Myocyte (in vitro differentiated cells): ENCODE results near the gene RNU1-1. TPM values are rescaled to one million over a fixed set of nuclear protein-coding genes. Genes with fewer than 3 reads are reported as not detected.
A peak's percentile ranks its signal among the peaks of the same experiment; 100 is the strongest.
"Not testable (repeated sequence)": the region's sequence is repeated elsewhere in the genome, so short reads cannot be mapped to it uniquely, and the experiment has no call there.

Source experiments
- DNase-seq: peaks from one replicate; pipeline ENCODE4 v3.0.0-alpha.2; 2012; ENCODE audit warnings: low read depth
- polyA plus RNA-seq: library from polyadenylated mRNA; unstranded; fragments of >200 nt; gene quantifications from one replicate; pipeline ENCODE4 v1.2.1, GENCODE V29; 2012; ENCODE audit warnings: missing spikeins
- total RNA-seq: library from RNA; depleted of rRNA; stranded (reverse); fragments of >200 nt; gene quantifications from 2 replicates; pipeline ENCODE4 v1.2.3, GENCODE V29; 2014

The RNU1-1 gene
- total RNA-seq = not detected in 2 replicates
- polyA plus RNA-seq = 10.5 TPM

DNA sequence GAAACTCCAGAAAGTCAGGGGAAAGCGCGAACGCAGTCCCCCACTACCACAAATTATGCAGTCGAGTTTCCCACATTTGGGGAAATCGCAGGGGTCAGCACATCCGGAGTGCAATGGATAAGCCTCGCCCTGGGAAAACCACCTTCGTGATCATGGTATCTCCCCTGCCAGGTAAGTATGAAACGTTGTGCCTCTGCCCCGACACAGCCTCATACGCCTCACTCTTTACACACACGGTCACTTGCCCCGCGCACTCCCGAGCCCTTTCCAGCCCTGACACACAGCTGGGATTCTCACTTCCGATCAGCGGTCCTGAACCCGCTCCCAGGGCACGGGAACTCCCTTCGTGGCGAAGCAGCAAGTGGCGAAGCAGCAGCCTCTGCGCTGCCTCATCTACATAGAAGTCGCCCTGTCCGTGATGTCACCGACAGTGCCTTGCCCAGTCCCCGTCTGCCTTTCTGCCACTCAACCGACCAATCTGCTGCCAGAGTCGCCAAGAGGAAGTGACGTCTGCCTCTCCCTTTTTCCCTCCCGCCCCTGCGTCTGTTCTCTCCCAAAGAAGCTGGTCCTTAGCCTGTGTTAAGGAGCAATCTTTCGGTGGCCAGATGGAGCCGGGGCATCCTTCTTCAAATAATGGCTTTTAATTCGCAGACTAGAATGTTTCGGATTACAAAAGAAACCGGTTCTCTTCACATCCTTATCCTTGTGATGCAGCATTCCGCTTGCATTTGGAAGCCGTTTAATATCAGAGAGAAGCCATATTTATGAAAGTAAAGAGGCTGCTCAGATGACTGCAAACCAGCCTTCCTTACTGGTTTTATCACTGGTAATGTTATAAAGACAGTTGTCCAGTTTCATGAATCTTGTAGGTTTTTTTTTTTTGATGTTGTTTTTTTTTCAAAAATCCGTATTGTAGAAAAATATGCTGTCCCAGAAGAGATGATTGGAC lies at the start of gene RNU1-1:
Gene RNU1-1, minus strand, starts transcription at position 179 of the 949 bp plus-strand sequence.
- peak; percentile 88 for DNase-seq

DNA sequence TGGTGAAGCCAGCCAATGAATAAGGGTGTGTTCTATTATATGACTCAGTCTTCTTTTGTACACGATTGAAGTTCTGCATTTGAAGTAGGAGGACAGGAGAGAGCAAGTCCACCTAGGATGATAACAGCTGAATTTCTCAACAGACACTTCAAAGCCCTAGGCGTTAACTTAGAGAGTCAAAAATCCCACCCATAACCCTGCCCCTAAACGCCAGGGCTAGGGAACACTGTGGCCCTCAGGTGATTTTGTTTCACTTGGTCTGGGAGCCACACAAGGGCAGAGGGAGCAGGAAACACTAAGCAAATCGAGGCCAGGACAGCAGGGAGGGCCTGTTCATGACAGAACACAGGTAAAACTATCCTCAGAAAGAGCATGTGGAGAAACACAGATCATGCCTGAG lies 47.0 kb upstream of the RNU1-1 start:
- not testable (repeated sequence) for DNase-seq

DNA sequence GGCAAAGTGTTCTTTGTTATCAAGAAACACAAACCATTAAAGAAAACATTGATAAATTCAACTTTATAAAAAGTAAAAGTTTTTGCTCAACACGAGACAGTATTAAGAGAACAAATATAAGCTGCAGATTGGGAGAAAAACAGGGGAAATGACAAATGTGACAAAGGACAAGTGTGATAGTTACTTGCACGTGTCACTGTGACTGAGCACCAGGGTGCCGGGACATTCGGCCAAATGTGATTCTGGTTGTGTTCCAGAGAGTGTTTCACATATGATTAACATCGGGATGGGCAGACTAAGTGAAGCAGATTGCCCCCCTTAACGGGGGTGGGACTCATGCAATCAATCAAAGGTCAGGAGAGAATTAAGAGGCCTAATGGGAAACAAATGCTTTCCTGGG lies 46.4 kb upstream of the RNU1-1 start:
- not testable (repeated sequence) for DNase-seq

DNA sequence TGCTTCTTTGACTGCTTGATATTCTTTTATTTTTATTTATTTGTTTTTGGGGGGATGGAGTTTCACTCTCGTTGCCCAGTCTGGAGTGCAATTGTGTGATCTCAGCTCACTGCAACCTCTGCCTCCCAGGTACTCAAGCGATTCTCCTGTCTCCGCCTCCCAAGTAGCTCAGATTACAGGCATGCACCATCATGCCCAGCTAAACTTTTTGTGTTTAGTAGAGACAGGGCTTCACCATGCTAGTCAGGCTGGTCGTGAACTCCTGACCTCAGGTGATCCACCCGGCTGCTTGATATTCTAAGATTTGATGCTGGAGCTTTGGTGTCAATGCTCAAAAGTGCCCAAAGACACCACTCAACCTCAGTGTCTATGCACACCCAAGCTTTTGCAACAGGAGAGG lies 45.6 kb upstream of the RNU1-1 start:
- not testable (repeated sequence) for DNase-seq

DNA sequence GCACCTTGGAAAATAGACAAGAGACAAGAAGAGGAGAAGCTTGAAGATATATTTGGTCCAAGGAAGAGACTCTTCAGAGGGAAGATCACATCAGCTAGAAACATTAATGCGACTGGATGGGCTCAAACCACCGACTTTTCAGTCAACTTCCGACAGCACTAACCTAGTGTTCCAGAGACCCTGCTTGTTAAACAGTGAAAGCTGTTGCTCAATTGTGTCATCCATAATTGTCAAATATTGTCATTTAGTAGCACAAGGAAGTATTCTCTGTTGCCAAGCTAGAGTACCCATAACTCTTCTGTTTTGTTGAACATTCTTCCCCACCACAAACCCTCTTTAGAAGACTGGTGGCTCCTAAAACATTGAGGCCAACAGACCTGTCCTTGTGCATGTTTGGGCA lies 42.9 kb upstream of the RNU1-1 start:
- not testable (repeated sequence) for DNase-seq

DNA sequence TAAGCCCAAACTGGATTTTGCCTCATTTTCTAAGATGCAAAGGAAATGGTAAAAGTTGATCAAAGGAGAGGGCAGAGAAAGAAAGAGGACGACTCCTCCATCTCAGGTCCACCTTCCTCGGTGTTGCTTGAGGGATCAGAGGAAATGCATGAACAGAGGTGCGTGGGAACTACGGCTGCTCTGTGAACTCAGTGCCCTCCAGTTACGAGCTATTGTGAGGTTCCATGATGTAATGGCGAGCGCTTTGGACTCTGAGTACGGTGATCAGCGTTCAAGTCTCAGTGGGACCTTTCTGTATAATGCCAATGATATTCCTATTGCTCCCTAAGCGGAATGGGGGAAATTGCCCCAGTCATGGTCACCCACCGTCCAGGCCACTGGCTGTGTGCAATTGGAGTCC lies 39.2 kb upstream of the RNU1-1 start:
- not testable (repeated sequence) for DNase-seq

DNA sequence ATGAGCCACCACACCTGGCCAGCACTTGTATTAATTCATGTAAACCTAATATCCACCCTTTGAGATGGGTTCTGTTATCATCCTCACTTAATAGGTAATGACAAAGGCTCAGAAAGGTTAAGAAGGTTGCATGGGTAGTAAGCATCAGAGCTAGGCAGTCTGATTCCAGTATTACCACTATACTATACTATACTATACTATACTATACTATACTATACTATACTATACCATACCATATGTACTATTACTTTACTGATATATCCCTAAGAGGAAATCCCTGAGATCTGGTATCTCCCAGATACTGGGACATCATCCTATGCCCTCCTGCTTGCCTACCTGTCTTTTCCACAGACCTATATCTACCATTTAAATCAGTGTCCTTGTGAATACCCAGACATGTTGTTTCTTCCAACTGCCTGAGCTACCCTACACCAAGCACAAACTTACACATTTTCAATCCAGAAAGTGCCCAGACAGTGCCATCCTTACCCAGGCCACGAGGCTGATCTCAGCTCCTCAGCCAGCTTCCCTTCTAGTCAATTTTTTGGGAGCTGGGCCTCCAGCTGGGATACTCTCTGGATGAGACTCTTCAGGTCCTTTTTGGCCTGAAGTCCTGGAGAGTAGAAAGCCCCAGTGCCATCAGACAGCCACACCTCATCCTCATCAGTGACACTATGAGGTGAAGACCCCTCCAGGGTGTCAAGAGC lies 36.3 kb upstream of the RNU1-1 start:
- not testable (repeated sequence) for DNase-seq

DNA sequence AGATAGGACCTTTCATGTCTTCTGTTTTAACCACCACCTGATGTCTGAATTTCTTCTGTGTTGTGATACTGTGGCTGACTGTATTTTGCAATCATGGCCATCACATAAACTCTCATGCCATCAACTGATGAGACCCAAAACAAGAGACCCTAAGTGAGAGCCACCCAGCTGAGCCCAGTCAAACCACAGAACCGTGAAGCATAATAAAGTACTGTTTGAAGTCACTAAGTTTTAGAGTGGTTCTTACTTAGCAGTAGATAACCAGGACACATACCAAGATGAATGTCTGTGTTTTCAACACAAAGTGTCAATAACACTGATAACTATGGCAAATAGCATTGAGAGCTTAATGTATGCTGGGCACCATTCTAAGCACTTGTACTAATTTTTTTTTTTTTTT lies 35.5 kb upstream of the RNU1-1 start:
- DNase-seq = not testable (repeated sequence)

DNA sequence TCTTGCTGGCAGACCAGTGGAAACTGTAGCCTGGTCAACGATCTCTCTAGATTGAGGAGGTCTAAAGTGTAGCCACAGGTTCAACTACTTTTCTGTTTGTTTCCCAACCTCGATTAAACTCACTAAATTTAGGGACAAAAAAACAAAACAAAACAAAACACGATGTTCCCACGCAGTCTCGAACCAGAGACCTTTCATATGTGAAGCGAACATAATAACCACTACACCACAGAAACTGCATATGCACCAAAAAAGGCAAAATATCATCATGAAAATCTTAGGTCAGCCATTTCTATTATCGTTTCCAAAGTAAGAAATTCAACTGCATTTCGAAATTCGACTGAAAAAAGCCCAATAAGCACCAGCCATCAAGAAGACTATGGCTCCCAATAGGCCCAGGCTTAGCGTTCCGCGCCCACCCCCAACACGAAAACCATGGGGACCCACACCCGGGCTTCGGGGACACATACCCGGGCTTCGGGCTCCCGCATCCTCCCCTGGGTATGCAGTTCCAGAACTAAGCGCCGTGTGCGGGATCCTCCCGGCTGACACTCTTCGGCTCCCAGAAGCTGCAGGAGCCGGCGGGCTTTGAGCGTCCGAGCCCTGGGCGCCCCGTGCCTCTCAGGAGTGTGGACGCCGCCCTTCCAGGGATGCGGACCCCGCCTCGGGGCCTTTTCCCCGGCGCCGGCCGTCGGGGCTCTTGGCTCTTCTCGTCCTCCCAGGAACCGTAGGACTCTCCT lies 33.6 kb upstream of the RNU1-1 start:
- not testable (repeated sequence) for DNase-seq

DNA sequence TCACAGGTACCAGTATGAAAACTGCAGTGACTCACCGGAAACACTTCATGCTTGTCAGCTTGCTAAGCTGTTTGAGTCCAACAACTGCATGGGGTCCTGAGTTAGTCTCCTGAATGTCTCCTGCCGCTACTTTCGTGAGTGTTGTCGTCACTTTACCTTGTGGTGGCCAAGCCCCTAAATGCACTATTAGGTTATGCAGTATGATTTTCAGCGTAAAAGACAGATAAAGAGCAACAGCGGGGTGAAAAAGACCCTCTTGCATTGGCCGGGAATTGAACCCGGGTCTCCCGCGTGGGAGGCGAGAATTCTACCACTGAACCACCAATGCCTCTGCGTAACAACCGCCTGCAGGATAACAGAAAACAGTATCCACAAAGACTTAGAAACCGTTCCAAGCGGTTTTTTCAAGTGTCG lies 31.6 kb upstream of the RNU1-1 start:
- DNase-seq = peak; percentile 35

DNA sequence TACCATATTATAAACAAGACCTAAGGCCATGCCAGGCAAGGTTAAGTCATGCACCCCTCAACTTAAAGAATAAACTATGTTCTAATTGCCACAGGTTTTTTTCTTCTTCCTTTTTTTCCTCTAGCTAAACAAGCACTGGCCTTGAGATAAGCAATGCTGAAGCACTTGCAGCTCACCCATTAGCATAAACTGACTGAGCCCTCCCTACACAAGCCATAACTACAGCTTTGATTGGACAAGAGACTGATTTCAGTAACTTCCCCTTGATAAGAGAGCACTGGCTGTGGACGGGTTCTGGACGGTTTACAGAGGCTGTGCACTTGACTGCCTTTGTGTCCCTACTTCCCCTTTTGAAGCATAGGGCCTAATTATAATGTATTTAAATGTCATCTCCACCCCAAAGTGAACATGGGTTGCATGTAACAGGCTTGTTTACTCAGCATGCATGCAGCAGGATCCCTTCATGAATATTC lies 26.4 kb upstream of the RNU1-1 start:
- not testable (repeated sequence) for DNase-seq

DNA sequence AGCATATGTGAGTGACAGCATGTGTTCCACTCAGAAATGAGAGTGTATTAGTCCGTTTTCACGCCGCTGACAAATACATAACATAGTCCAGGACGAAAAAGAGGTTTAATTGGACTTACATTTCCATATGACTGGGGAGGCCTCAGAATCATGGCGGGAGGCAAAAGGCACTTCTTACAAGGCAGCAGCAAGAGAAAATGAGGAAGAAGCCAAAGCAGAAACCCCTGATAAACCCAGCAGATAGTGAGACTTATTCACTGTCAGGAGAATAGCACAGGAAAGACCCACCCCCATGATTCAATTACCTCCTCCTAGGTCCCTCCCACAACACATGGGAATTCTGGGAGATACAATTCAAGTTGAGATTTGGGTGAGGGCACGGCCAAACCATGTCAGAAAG lies 23.4 kb upstream of the RNU1-1 start:
- DNase-seq = not testable (repeated sequence)

DNA sequence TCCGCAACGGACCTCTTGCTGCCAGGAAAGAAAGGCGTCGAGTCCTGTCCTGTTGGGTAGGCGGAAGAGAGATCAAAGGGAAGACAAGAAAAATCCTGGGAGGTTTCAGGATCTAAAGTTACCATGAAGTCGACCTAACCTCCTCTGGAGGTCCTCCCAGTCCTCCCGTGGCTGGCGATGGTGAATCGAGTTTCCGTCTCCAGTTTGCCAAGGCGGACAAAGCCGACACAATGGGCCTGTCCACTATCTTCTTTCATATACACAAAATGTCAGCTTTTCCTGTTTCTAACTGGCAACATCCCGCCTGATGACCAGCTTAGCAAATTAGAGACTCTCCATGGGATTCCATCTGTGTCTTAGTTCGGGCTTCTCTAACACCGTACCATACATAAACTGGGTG lies 22.7 kb upstream of the RNU1-1 start:
- not testable (repeated sequence) for DNase-seq

DNA sequence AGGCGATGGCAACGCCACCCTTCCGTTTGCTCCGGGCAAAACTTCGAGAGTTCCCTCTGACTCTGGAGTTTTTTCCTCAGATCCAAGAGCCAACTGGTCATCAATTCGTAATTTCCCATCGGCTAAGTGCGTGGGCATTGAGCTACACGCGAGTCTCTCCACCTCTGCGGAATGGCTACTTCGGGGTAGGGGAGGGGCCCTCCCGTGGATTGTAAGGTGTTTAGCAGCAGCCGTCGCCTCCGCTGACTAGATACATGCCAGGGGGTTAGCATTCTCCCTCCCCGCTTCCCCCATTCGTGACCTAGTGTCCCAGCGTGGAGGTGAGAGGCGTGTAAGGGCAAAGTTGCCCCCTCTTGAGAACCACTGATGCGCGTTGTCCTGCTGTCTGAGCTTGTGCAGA lies 21.8 kb upstream of the RNU1-1 start:
- DNase-seq = not testable (repeated sequence)

DNA sequence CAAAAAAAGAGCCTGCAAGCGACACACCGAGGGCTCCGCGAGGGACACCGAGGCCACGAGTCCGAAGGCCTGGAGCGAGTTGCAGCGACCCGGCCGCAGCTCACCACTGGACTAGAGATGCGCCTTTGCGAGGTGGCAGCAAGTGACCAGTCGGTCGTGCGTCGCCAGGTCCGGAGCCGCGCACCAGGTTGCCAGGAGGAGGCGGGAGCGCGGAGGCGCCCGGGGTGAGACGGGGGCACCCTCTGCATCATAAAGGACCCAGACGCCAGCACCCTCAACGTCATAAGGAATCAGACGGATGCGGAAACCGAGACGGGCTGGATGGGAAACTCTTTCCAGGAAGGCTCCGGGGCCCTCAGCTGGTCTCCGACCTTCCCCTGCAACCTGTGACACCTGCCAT lies 21.4 kb upstream of the RNU1-1 start:
- DNase-seq = not testable (repeated sequence)

DNA sequence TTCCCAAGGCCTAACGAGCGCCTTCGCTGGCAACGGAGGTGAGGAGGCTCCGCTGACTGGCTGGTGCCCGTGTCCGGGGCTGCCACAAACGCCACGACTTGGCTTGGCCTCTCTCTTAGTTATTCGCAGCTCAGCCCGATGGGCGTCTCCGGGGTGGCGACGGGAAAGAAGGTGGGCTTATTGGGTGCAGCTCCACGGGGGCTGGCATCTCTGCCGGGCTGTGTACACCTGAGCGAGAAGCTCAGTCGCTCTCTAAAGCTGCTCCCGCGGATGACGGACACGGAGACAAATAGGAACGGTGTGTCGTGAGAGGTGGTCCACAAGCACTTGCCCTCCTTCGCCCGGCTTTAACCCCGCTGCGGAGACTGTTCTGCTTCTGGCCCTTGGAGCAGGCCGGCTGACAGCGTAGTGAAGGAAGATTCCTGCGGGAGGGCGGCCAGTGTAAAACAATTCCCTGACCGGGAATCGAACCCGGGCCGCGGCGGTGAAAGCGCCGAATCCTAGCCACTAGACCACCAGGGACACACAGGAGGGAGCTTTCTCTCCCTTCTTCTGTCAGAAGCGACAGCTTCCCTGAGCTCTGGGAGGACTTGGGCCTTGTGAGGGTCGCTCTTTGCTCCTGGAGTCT lies 20.9 kb upstream of the RNU1-1 start:
- DNase-seq = peak; percentile 7

DNA sequence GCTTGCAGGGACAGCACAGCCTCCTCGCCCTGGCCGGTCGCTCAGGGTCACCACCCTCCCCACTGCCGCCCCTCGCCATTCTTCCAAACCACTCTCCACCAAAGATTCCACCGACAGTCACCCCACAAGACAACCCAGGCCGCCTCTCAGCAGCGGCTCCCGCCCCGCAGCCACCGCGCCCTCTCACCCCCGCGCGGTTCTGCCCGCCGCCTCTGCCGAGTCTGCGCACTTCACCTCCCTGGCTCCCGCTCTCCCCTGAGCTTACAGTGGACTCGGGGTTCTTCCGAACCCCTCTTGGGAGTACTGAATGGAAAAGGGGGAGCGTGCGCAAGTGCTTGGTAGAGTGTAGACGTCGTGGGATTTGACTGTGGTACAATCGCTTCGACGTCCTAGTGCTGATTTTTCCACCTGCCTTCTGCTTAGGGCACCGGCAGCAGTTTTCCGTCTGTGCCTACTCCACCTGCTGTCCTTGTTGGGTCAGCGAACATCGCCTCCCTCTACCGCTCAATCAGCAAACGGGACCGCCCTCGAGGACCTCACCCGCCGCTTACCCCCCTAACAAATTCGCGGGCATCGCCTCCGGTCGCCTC lies 20.2 kb upstream of the RNU1-1 start:
- not testable (repeated sequence) for DNase-seq

DNA sequence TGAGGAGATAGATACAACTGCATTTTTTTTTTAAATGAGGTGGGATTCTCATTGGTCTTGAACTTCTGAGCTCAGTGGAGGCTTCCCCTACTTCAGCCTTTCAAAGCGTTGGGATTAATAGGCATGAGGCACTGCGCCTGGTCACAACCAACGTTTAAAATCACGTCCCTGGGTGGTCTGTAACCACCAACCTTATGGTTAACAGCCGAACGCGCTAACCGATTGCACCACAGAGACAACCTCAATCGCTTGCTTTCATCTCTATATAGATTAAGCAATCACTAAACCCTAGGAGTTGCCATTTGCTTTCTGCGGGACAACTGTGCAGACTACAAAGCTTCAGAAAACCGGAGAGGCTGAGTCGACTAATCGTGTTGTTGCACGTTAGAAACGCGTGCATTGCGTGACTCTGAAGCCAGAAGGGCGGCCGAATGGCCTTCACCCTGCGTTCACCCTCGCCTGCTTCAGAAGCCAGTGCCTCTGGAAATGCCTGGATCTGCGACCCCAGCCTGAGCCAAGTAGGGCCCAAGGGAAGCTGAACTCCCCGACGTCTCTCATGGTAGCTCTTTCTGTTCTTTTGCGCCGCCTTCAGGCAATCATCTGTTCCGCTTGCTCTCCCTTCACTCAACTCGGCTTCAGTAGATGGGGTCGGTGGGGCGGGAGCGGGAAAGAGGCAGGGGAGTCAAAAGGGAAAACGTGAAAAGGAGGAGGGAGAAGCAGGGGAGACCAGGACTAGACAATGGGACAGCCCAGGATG lies 18.3 kb upstream of the RNU1-1 start:
- DNase-seq = not testable (repeated sequence)

DNA sequence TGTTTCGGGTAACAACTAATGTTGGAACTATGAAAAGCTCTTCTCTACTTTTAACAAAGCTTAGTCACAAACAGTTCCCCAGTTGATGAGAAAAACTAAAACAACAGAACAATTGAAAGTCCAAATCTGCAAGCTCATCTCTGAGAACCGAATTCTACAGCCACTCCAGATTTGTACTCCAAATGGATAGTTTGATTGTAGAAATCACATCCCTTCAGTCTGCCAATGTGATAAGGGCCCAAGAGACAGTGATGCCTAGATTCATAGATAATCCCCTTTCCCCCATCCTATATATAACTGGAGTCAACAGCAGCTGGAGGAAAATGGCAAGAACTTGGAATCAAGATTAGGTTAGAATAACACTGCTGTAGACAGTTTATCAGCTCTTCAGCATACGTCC lies 14.3 kb upstream of the RNU1-1 start:
- not testable (repeated sequence) for DNase-seq

DNA sequence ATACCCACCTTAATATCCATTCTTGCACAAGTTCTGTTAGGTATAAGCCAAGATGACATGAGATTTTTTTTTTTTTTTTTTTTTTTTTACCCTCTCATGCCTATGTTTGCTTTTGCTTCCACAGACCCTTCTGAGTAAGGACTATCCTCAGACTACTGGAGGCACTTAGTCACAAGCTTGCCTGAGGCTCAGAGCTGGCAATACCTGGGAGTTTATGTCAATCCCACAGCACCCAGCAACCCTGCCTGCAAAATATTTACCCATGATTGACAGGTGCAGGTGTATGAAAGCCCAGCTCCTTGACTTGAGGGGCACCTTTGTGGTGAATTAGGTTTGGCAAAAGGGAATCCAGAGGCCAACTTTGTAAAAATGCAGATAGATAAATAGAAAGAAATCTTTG lies 11.7 kb upstream of the RNU1-1 start:
- DNase-seq = peak; percentile 22
